DMS53 treated with DMSO at 0.1 percent for 48 hours (cell line): ENCODE results near the gene ATG4D.

ENCODE experiments used
- DNase-seq: peaks from one replicate; lab custom pipeline; 2025; ENCODE audit not compliant: unreplicated experiment; lab: John Stamatoyannopoulos, UW

Gene ATG4D

DNA sequence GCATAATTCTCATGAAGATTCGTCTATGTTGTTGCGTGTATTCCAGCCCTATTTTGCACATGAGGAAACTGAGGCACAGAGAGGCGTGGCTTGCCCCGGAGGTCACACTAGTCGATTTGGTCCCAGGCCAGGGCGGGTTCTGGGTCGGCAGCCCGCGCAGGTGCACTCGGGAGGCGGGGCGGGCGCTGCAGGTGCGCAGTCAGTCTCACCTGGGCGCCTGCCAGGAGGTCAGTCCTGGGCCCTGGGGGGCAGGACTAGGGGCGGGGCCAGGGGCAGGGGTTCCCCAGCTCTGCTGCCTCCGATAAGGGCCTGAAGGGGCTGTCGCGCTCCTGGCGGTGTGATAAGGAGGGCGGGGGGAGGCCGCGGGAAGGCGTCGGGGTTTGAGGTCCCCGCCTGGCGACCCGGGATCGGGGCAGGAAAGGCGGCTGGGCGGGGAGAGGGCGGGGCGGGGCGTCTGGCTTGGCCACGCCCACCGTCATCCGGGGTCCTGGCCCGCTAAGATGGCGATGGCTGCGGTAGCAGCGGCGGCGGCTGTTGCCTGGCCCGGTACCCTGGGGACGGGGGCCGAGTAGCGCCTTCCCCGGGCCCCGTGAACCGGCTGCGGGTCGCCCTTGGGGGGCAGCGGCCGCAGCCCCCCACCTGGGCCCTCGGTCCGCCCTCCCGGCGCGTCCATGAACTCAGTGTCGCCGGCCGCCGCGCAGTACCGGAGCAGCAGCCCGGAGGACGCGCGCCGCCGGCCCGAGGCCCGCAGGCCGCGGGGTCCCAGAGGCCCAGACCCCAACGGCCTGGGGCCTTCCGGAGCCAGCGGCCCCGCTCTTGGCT is at the start of gene ATG4D:
TSS of gene ATG4D (plus strand) at position 485 of the 822 bp plus-strand sequence. CDS start at position 672, 187 bp downstream.
- peak; percentile 78 for DNase-seq

- DNase-seq = no peak
These were observed 46.3 kb upstream of the ATG4D start for GRCh38 chr19:10497371-10497770.

DNA sequence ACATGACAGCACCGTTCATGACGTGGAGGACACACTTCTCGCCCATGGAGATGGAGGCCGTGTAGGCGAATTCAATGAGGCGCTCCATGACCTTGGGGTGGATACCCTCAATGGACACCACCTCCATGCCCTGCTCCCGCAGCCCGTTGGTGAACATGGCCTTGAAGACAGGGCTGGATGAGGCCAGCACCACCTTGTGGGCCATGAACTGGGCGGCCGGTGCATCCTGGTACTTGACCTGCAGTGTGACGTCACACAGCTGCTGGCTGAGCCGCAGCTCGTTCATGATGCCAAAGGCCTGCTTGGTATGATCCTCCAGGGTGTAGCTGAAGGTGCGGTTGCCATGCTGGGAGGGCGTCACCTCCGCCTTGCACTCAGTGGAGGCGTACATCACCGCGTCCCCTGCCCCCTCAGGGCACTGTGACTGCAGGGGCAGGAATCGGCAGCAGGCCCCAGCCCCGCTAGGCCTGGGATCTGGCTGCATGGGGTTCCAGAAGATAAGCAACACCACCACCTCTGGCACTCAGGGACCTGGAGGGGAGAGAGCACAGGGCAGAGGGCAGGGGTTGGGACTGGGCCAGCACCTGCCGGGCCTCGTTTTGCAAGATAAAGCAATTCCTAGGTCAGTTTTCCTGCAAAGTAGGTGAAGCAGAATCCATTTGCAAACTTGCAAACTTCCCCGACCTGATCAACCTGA is 44.0 kb upstream of the ATG4D start:
- DNase-seq = no peak

DNA sequence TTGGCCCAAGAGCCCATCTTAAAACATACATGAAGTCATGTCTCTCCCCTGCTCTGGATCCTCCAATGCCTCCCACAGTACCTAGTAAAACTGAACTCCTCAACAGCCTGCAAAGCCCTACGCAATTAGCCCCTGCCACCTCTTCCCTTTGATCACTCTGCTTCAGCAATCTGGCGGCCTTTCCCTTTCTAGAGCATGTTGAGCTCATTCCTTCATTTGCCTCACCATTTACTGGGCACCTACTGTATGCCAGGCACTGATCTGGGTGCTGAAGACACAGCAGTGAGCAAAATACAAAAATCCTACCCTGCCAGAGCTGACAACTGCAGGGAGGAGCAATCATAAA is 43.5 kb upstream of the ATG4D start:
- no peak for DNase-seq

GRCh38 chr19:10501971-10502523 is 41.7 kb upstream of the ATG4D start:
- DNase-seq = no peak

- DNase-seq = peak; percentile 44
These were observed 41.1 kb upstream of the ATG4D start for GRCh38 chr19:10502524-10503001.

GRCh38 chr19:10503002-10503789 is 40.5 kb upstream of the ATG4D start, which contains the start of gene KEAP1:
TSS of gene KEAP1 (minus strand) at chr19:10503356. CDS start at chr19:10500033, 3,323 bp downstream.
- DNase-seq = no peak

DNA sequence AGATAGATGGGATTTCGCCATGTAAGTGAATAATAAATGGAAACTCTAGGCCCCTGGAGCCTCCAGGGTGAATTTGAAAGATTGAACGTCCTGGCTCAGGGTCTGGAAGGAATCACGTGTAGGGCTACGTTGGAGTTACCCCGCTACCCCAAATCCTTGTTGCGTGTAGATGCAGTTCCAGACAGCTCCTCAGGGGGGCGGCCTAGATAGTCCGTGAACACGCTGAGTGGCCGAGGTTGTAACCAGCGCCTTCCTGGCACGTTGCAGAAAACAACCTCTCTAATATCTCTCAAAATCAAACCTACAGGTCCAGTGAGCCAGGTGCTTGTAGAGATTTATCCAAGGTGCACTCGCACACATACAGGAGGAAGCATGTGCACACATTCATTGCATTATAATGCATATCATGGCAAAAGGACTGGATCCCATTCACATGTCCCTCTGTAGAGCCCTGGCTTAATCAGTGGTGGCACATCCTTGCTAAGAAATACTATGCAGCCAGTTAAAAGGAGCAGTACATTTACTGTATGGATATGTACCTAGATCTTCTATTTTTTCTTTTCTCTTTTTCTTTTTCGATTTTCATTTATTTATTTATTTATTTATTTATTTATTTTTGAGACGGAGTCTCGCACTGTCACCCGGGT is 38.0 kb upstream of the ATG4D start:
- DNase-seq = no peak

DNA sequence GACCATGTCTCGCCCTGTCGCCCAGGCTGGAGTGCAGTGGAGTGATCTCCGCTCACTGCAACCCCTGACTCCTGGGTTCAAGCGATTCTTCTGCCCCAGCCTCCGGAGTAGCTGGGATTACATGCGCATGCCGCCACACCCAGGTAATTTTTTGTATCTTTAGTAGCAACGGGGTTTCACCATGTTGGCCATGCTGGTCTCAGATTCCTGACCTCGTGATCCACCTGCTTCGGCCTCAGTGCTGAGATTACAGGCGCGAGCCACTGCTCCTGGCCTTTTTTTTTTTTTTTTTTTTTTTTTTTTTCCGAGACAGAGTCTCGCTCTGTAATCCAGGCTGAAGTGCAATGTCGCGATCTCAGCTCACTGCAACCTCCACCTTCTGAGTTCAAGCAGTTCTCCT is 35.7 kb upstream of the ATG4D start:
- no peak for DNase-seq

DNA sequence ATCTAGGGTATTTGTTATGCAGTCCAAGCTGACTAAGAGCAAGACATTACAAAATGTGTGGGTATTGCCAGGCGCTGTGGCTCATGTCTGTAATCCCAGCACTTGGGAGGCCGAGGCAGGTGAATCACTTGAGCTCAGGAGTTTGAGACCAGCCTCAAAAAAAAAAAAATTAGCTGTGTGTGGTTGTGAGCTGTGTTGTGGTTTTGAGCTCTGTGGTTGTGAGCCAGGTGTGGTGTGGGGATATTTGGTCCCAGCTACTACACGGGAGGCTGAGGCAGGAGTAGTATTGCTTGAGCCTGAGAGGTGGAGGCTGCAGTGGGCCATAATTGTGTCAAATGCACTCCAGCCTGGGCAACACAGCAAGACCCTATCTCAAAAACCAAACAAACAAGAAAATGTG is 35.0 kb upstream of the ATG4D start:
- DNase-seq = no peak

GRCh38 chr19:10510301-10510802 is 33.4 kb upstream of the ATG4D start:
- DNase-seq = no peak

- DNase-seq = no peak
These were observed 30.5 kb upstream of the ATG4D start for GRCh38 chr19:10513223-10513622.

GRCh38 chr19:10514211-10515145 is 29.2 kb upstream of the ATG4D start:
- no peak for DNase-seq

DNA sequence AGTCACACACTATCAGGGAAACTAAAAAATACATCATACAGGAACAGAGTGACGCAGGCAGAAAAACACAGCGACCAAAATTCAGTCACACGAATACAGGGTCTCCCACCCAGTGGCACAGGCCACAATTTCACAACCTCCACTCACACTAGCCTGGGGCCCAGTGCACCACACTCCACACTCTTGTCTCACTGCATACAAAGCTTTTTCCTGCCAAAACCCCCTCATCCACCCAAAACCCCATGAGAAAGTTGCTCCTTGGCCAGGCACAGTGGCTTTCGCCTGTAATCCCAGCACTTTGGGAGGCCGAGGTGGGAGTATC is 27.7 kb upstream of the ATG4D start:
- no peak for DNase-seq

- no peak for DNase-seq
These were observed 26.9 kb upstream of the ATG4D start for GRCh38 chr19:10516671-10517286.

- DNase-seq = no peak
These were observed 26.3 kb upstream of the ATG4D start, which contains the start of gene S1PR5 for GRCh38 chr19:10517361-10517759. TSS of gene S1PR5 (minus strand) at chr19:10517447. CDS start at chr19:10515011, 2,436 bp downstream.

- DNase-seq = peak; percentile 24
These were observed 25.8 kb upstream of the ATG4D start for GRCh38 chr19:10517760-10518443.
